Measurements from ENCODE around the gene ZFP57.

- TF ChIP-seq CTCF (IDR thresholded peaks at IDR 0.05) (no peak), EP300 (IDR thresholded peaks at IDR 0.05) (no peak)
These were observed 2.8 kb downstream of the ZFP57 start for GRCh38 chr6:29678114-29678513.
